Measurements from ENCODE around the gene SYTL2.

Gene SYTL2

GRCh38 chr11:85827748-85828639 is 17.1 kb upstream of the SYTL2 start:
- peak; percentile 69 for DNase-seq

GRCh38 chr11:85826116-85826855 is 15.3 kb upstream of the SYTL2 start:
- DNase-seq = peak; percentile 28

- no peak for DNase-seq
These were observed 14.7 kb upstream of the SYTL2 start for GRCh38 chr11:85825616-85826015.

GRCh38 chr11:85823816-85824215 is 12.9 kb upstream of the SYTL2 start:
- DNase-seq = peak; percentile 86

GRCh38 chr11:85822814-85823213 is 11.9 kb upstream of the SYTL2 start:
- no peak for DNase-seq

- no peak for DNase-seq
These were observed 10.7 kb upstream of the SYTL2 start for GRCh38 chr11:85821636-85822035.

GRCh38 chr11:85819441-85819840 is 8.5 kb upstream of the SYTL2 start:
- no peak for DNase-seq

- DNase-seq = no peak
These were observed 4.4 kb upstream of the SYTL2 start for GRCh38 chr11:85815186-85815931.

GRCh38 chr11:85813721-85814120 is 2.8 kb upstream of the SYTL2 start:
- no peak for DNase-seq

GRCh38 chr11:85811624-85812023 is 683 bp upstream of the SYTL2 start:
- DNase-seq = no peak

GRCh38 chr11:85810521-85810870 is 445 bp downstream of the SYTL2 start:
- no peak for DNase-seq

GRCh38 chr11:85809863-85810262 is 1.1 kb downstream of the SYTL2 start:
- DNase-seq = peak; percentile 36

GRCh38 chr11:85809191-85809590 is 1.8 kb downstream of the SYTL2 start:
- peak; percentile 25 for DNase-seq

GRCh38 chr11:85806876-85807275 is 4.1 kb downstream of the SYTL2 start:
- no peak for DNase-seq

GRCh38 chr11:85806016-85806415 is 4.9 kb downstream of the SYTL2 start:
- DNase-seq = no peak

GRCh38 chr11:85805387-85805786 is 5.6 kb downstream of the SYTL2 start:
- no peak for DNase-seq

- DNase-seq = no peak
These were observed 7.0 kb downstream of the SYTL2 start for GRCh38 chr11:85803920-85804319.

- no peak for DNase-seq
These were observed 7.6 kb downstream of the SYTL2 start for GRCh38 chr11:85803303-85803702.

GRCh38 chr11:85801527-85801926 is 9.4 kb downstream of the SYTL2 start:
- DNase-seq = no peak

- DNase-seq = no peak
These were observed 10.2 kb downstream of the SYTL2 start for GRCh38 chr11:85800595-85801342.

GRCh38 chr11:85799142-85799541 is 11.8 kb downstream of the SYTL2 start:
- no peak for DNase-seq

GRCh38 chr11:85798361-85798760 is 12.6 kb downstream of the SYTL2 start:
- no peak for DNase-seq
